ENCODE measurements around the gene SEMA4G. TPM values are rescaled to one million over a fixed set of nuclear protein-coding genes. Genes with fewer than 3 reads are reported as not detected.
A peak's percentile ranks its signal among the peaks of the same experiment; 100 is the strongest.

The SEMA4G gene
- total RNA-seq = under 1 TPM; 0.53 to 0.79 TPM

GRCh38 chr10:100969187-100970075 is at the start of gene SEMA4G:
Gene SEMA4G, plus strand, starts transcription at chr10:100969504. Its CDS starts 3,409 bp downstream, at chr10:100972913.
- H3K27me3 Mint-ChIP-seq (ENCODE audit: low read depth) = no peaks in the 10 kb centered on the region
- no peak within 1 kb of the TSS for H3K27ac Mint-ChIP-seq
- DNase-seq (peak; percentile 61 to 65), ATAC-seq (replicated peaks in 1 of 2) (peak; percentile 77 to 83)
- peaks cover 0 to 2% of the 10 kb centered on the region in 2 donors for H3K36me3 Mint-ChIP-seq (ENCODE audit: insufficient read depth in 2 of 2)
- peaks cover 25% of the 10 kb centered on the region for H3K4me1 Mint-ChIP-seq (ENCODE audit: low read depth)
- no peaks in the 10 kb centered on the region for H3K9me3 Mint-ChIP-seq
- H3K4me3 Mint-ChIP-seq = peak within 1 kb of the TSS; percentile 56 to 68

- Mint-ChIP-seq H3K36me3 (ENCODE audit: insufficient read depth in 2 of 2) (peaks cover 2 to 35% of the 10 kb centered on the region in 2 donors), H3K4me3 (no peak overlapping the region)
Measured at GRCh38 chr10:100923580-100923979, 45.7 kb upstream of the SEMA4G start.

GRCh38 chr10:100927266-100927665 is 42.0 kb upstream of the SEMA4G start:
- H3K4me3 Mint-ChIP-seq = no peak overlapping the region
- peaks cover 6 to 37% of the 10 kb centered on the region in 2 donors for H3K36me3 Mint-ChIP-seq (ENCODE audit: insufficient read depth in 2 of 2)
- H3K4me1 Mint-ChIP-seq (ENCODE audit: low read depth) = peaks cover 5% of the 10 kb centered on the region
- no peaks in the 10 kb centered on the region for H3K9me3 Mint-ChIP-seq
- no peaks in the 10 kb centered on the region for H3K27me3 Mint-ChIP-seq (ENCODE audit: low read depth)
- ATAC-seq (replicated peaks in 1 of 2) (no peak), DNase-seq (no peak)
- no peak overlapping the region for H3K27ac Mint-ChIP-seq

More at GRCh38 chr10:100923580-100923979, 45.7 kb upstream of the SEMA4G start:
- Mint-ChIP-seq H3K4me1 (ENCODE audit: low read depth) (peaks cover 5% of the 10 kb centered on the region), H3K9me3 (no peaks in the 10 kb centered on the region), H3K27ac (no peak overlapping the region), H3K27me3 (ENCODE audit: low read depth) (no peaks in the 10 kb centered on the region)
- no peak for DNase-seq
- no peak for ATAC-seq (replicated peaks in 1 of 2)

GRCh38 chr10:100928039-100928438 is 41.3 kb upstream of the SEMA4G start:
- no peak overlapping the region for H3K4me3 Mint-ChIP-seq
- H3K9me3 Mint-ChIP-seq = no peaks in the 10 kb centered on the region
- H3K27ac Mint-ChIP-seq = no peak overlapping the region
- H3K4me1 Mint-ChIP-seq (ENCODE audit: low read depth) = peaks cover 5% of the 10 kb centered on the region
- ATAC-seq (replicated peaks in 1 of 2) = no peak
- no peak for DNase-seq
- peaks cover 6 to 34% of the 10 kb centered on the region in 2 donors for H3K36me3 Mint-ChIP-seq (ENCODE audit: insufficient read depth in 2 of 2)
- no peaks in the 10 kb centered on the region for H3K27me3 Mint-ChIP-seq (ENCODE audit: low read depth)

GRCh38 chr10:100930368-100930767 is 38.9 kb upstream of the SEMA4G start:
- H3K36me3 Mint-ChIP-seq (ENCODE audit: insufficient read depth in 2 of 2) = peaks cover 4 to 32% of the 10 kb centered on the region in 2 donors
- H3K27me3 Mint-ChIP-seq (ENCODE audit: low read depth) = no peaks in the 10 kb centered on the region
- H3K4me3 Mint-ChIP-seq = no peak overlapping the region
- peak overlapping the region; percentile 22 for H3K27ac Mint-ChIP-seq
- peaks cover 5% of the 10 kb centered on the region for H3K4me1 Mint-ChIP-seq (ENCODE audit: low read depth)
- DNase-seq = no peak
- no peaks in the 10 kb centered on the region for H3K9me3 Mint-ChIP-seq
- ATAC-seq (replicated peaks in 1 of 2) = no peak

- Mint-ChIP-seq H3K27me3 (ENCODE audit: low read depth) (no peaks in the 10 kb centered on the region), H3K36me3 (ENCODE audit: insufficient read depth in 2 of 2) (peaks cover 4 to 21% of the 10 kb centered on the region in 2 donors), H3K27ac (no peak overlapping the region), H3K4me3 (no peak overlapping the region), H3K4me1 (ENCODE audit: low read depth) (no peaks in the 10 kb centered on the region), H3K9me3 (no peaks in the 10 kb centered on the region)
- DNase-seq (no peak), ATAC-seq (replicated peaks in 1 of 2) (no peak)
Measured at GRCh38 chr10:100934084-100934659, 35.1 kb upstream of the SEMA4G start.

- DNase-seq = no peak
- Mint-ChIP-seq H3K27ac (no peak overlapping the region), H3K36me3 (ENCODE audit: insufficient read depth in 2 of 2) (peaks cover 4 to 32% of the 10 kb centered on the region in 2 donors), H3K9me3 (no peaks in the 10 kb centered on the region), H3K4me3 (no peak overlapping the region), H3K27me3 (ENCODE audit: low read depth) (no peaks in the 10 kb centered on the region), H3K4me1 (ENCODE audit: low read depth) (peaks cover 14% of the 10 kb centered on the region)
- ATAC-seq (replicated peaks in 1 of 2) = no peak
Measured at GRCh38 chr10:100939763-100940344, 29.4 kb upstream of the SEMA4G start.

GRCh38 chr10:100942229-100942628 is 27.1 kb upstream of the SEMA4G start:
- no peak overlapping the region for H3K4me3 Mint-ChIP-seq
- peaks cover 4 to 44% of the 10 kb centered on the region in 2 donors for H3K36me3 Mint-ChIP-seq (ENCODE audit: insufficient read depth in 2 of 2)
- no peak overlapping the region for H3K27ac Mint-ChIP-seq
- DNase-seq = no peak
- peaks cover 14% of the 10 kb centered on the region for H3K4me1 Mint-ChIP-seq (ENCODE audit: low read depth)
- no peak for ATAC-seq (replicated peaks in 1 of 2)
- no peaks in the 10 kb centered on the region for H3K9me3 Mint-ChIP-seq
- H3K27me3 Mint-ChIP-seq (ENCODE audit: low read depth) = no peaks in the 10 kb centered on the region

- Mint-ChIP-seq H3K4me1 (ENCODE audit: low read depth) (peaks cover 14% of the 10 kb centered on the region), H3K27ac (peak overlapping the region; percentile 57), H3K36me3 (ENCODE audit: insufficient read depth in 2 of 2) (peaks cover 4 to 43% of the 10 kb centered on the region in 2 donors), H3K4me3 (peak overlapping the region; percentile 15 to 20), H3K27me3 (ENCODE audit: low read depth) (no peaks in the 10 kb centered on the region), H3K9me3 (no peaks in the 10 kb centered on the region)
- ATAC-seq (replicated peaks in 1 of 2) = peak in 1 of 2 donors; percentile 20
- no peak for DNase-seq
Measured at GRCh38 chr10:100943508-100943907, 25.8 kb upstream of the SEMA4G start.

- no peaks in the 10 kb centered on the region for H3K27me3 Mint-ChIP-seq (ENCODE audit: low read depth)
- ATAC-seq (replicated peaks in 1 of 2) = no peak
Measured at GRCh38 chr10:100945754-100946153, 23.6 kb upstream of the SEMA4G start.

GRCh38 chr10:100948916-100949315 is 20.4 kb upstream of the SEMA4G start:
- DNase-seq = no peak
- peaks cover 5 to 28% of the 10 kb centered on the region in 2 donors for H3K36me3 Mint-ChIP-seq (ENCODE audit: insufficient read depth in 2 of 2)
- no peaks in the 10 kb centered on the region for H3K9me3 Mint-ChIP-seq

More at GRCh38 chr10:100945754-100946153, 23.6 kb upstream of the SEMA4G start:
- no peak for DNase-seq
- peaks cover 14% of the 10 kb centered on the region for H3K4me1 Mint-ChIP-seq (ENCODE audit: low read depth)
- peaks cover 5 to 35% of the 10 kb centered on the region in 2 donors for H3K36me3 Mint-ChIP-seq (ENCODE audit: insufficient read depth in 2 of 2)
- H3K27ac Mint-ChIP-seq = no peak overlapping the region
- no peak overlapping the region for H3K4me3 Mint-ChIP-seq
- H3K9me3 Mint-ChIP-seq = no peaks in the 10 kb centered on the region

GRCh38 chr10:100960251-100960650 is 9.1 kb upstream of the SEMA4G start:
- H3K4me3 Mint-ChIP-seq = no peak overlapping the region
- ATAC-seq (replicated peaks in 1 of 2) (no peak), DNase-seq (no peak)
- no peaks in the 10 kb centered on the region for H3K27me3 Mint-ChIP-seq (ENCODE audit: low read depth)
- H3K4me1 Mint-ChIP-seq (ENCODE audit: low read depth) = peaks cover 5% of the 10 kb centered on the region
- H3K9me3 Mint-ChIP-seq = no peaks in the 10 kb centered on the region
- H3K36me3 Mint-ChIP-seq (ENCODE audit: insufficient read depth in 2 of 2) = peaks cover 8 to 27% of the 10 kb centered on the region in 2 donors
- H3K27ac Mint-ChIP-seq = no peak overlapping the region

More at GRCh38 chr10:100948916-100949315, 20.4 kb upstream of the SEMA4G start:
- no peak for ATAC-seq (replicated peaks in 1 of 2)
- no peak overlapping the region for H3K27ac Mint-ChIP-seq
- no peaks in the 10 kb centered on the region for H3K27me3 Mint-ChIP-seq (ENCODE audit: low read depth)
- peaks cover 8% of the 10 kb centered on the region for H3K4me1 Mint-ChIP-seq (ENCODE audit: low read depth)
- H3K4me3 Mint-ChIP-seq = no peak overlapping the region

All from activated T-cell treated with anti-CD3 and anti-CD28 coated beads, Interleukin-2, amount 50 U/mL, for 72 hours (primary cell).